ENCODE measurements around the gene KRTAP9-8.

GRCh38 chr17:41287050-41287449, 49.3 kb downstream of the KRTAP9-8 start:
- TF ChIP-seq CTCF (IDR thresholded peaks at IDR 0.05) (no peak), EP300 (IDR thresholded peaks at IDR 0.05) (no peak), POLR2A (IDR thresholded peaks at IDR 0.05) (no peak)

Data from suprapubic skin (tissue), 3 donors.